NCI-H345 treated with DMSO at 0.1 percent for 48 hours (cell line): ENCODE measurements around the gene LAMC3.
"Not testable (repeated sequence)": the region's sequence is repeated elsewhere in the genome, so short reads cannot be mapped to it uniquely, and the experiment has no call there.

Experiments
- DNase-seq: peaks from one replicate; lab custom pipeline; 2025; ENCODE audit not compliant: unreplicated experiment; lab: John Stamatoyannopoulos, UW

Gene LAMC3

DNA sequence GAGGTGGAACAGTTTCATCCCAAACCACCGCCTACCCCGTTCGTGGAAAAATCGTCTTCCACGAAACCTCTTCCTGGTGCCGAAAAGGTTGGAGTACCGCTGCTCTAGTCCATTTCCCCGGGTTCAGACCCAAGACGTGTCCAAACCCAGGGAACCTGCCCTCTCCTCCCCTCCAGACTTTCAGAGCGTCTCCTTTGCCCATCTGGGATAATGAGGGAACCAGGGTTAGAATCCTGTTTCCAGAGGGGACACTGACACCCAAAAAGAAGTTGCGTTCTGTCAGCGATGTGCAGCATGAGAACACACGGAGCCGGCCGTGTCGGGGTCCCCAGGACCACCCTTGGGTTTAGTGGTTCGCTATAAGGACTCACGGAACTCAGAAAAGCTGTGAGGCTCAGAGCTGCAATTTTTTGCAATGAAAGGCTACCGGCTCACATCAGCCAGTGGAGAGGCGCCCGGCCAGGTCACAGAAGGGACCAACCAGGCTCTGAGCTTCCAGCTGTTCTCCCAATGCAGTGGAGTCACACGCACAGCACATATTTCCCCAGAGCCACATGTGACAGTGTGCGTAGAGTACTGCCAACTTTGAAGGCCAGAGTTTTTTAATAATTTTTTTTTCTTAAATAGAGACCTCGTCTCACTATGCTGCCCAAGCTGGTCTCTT, 19.4 kb downstream of the LAMC3 start:
- DNase-seq, result no peak

DNA sequence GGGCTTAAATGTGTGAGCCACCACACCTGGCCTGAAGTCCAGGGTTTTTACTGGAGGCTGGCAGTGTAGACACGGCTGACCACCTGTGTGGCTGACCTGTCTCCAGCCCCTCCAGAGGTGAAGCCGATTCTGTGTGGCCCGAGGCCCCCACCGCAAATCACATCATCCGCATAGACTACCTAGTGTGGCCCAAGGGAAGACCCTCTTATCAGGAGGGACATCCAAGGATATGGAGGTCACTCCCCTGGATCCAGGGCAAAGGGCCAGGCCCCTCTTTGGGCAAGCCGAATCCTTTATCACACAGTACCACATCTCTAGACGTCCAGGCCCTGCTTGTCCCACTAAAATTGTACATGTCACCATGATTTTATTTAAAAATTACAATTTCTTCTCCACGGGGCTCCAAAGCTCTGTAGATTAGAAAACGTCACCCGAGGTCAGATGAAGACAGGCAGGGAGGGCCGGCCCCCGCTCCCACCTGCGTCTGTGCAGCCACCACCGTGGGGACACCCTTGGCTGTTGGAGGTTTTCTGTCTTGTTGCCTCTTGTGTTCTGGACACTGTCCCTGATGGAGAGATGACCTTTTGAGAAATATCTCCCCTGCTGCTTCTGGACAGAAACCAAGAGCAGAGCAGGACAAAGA, 20.1 kb downstream of the LAMC3 start:
- DNase-seq, result no peak

DNA sequence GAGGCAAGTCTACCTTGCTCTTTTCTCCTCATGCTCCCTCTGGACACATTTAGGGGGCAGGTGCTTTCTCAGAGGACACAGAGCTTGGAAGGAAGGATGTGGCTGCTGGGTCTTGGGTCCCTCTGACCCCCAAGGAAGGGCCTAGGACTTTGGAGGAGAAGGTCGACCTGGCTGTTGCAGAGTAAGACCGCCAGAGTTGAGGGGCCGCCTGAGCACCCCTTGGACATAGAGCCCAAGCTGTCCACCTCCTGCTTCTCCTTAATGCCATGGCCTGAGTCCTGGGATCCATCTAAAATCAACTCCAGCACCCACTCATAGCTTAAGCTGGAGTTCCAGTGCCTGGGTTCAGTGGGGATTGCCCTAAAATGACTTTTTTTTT, 20.6 kb downstream of the LAMC3 start:
- no peak for DNase-seq

DNA sequence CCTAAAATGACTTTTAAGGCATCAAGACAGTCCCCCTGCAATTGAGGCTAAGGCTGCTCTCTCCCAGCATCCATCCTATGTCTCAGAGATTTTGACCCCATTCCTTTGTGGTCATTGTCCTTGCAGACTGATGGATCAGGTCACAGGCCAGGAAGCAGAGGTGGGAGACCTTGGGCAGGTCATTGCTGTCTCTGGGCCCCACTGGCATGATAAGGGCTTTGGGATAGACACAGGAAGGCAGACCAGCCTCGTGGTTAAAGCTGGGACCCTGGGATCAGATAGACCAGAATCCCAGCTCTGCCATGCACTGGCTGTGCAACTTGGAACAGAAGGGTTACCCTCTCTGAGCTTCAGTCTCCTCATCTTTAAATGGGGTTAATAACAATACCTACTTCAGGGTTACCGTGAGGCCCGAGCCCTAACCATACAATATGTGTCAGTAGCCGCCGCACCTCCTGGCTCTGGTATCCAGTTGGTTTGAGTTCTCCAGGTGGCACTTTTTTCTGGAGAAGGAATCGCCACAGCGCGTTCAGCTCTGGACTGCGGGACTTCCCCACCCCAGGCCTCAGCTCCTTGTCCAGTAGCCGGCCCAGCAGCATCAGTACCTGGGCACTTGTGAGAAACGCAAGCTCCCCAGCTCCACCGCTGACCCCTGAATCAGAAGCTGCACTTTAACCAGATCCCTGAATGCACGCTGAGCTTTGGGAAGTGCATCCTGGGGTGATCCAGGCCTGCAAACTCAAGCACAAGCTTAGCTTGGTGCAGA, 21.4 kb downstream of the LAMC3 start:
- DNase-seq, result no peak

DNA sequence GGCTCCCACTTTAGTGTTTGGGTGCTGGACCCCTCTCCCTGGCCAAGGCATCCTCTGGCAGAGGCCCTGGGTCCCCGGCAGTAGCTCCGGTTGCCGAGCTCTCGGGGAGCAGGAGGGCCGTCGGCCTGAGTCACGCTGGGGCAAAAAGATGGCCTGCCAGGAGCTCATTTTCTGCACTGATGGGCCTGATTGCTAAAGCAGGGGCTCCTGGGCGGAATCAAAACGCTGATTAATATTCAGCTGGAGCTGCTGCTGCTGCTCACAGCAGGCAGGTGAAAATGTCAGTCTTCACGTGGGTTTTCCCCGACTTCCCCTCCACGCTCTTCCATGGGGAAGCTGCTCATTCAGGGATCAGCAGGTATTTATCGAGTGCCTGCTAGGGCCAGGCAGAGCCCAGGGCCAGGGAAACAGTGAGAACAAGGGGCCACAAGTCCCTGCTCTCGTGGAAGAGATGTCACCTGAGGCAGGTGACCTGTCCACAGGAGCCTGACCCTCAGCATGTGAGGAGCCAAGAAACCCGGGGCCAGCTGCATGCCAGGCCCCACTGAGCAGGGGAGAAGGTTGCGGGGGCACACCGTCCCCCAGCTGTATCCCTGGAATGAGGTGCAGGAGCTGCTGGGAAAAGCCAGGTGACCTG, 22.1 kb downstream of the LAMC3 start:
- DNase-seq, result no peak

DNA sequence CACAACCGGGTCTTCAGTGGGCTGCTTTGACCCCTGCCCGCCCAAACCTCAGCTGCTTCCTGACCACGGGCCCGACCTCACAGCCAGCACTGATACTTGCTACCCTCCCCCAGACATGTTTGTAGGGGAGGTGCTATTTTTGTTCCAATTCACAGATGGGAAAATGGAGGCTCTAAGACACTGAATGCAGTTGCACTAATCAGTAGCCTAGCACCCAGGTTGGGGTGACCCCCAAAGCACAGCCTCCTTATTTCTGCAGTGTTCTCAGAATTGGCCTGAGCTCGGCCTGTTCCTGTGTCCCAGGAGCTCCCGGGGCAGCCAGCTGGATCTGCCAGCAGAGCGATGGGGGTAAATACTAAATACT, 22.6 kb downstream of the LAMC3 start:
- no peak for DNase-seq

DNA sequence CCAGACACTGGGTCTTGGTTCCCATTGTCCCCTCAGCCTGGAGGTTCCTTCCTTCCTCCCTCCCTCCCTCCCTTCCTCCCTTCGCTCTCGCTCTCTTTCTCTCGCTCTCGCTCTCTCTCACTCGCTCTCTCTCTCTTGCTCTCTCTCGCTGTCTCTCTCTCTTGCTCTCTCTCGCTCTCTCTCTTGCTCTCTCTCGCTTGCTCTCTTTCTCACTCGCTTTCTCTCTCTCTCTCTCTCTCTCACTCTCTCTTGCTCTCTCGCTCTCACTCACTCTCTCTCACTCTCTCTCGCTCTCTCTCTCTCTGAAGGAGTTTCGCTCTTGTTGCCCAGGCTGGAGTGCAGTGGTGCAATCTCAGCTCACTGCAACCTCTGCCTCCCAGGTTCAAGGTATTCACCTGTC, 23.4 kb downstream of the LAMC3 start:
- no peak for DNase-seq

DNA sequence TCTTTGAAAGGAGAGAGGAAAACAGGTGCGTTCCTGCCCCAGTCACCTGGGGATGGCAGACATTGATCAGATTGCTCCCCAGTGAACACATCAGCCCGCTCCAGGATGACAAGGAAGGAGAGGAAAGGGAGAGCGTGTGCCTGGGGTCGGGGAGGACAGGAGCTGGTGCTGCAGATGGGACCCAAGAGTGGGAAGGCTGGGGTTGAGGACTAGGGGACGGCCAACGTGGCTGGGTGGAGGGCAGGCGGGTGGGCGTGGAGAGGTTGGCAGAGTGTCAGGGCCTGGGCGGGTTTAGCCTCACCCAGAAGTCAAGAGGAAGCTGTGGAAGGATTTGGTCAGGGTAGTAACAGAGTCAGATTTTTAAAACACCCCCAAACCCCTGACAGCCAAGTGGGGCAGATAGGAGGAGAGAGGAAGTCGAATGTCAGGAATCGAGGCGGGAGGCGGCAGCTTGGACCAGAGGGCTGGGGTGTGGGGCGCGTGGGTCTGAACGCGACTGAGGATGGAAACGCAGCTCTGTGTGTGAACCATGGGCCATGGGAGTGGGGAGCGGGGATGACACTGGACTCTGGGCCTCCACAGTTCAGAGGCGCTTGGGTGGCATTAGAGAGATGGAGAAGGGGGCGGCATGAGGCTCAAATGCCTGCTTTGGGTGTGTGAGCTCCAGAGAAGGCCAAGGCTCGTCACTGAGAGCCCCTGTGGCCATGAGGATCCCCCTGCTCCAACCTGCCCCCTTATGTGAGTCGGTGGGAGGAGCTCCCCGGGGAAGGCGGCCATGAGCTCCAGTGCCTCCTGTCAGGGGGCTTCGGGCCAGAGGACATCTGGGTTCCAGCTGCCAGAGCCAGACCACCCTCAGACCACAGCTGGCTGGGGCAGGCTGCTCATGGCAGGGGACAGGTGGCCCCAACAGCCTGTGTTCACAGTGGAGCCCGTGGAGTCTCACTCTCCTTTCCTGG, 24.6 kb downstream of the LAMC3 start:
- DNase-seq, result no peak

DNA sequence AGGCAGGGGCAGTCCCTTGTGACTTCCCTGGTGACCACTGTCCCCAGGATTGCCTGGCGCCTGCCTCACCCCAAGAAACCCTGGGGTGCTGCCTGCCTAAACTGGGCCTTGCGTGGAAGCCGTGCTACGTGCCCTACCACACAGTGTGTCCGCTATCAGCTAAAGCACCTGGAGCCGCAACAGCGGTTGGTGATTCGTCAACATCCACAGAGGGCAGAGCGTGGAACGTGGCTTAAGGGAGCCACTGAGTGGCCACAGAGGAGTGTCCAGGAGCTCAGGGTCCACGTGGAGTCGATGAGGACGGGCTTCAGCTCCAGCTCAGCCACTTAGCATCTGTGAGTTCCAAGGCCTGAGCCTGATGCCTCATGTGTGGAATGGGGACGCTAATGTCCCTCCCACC, 25.3 kb downstream of the LAMC3 start:
- DNase-seq, result no peak

DNA sequence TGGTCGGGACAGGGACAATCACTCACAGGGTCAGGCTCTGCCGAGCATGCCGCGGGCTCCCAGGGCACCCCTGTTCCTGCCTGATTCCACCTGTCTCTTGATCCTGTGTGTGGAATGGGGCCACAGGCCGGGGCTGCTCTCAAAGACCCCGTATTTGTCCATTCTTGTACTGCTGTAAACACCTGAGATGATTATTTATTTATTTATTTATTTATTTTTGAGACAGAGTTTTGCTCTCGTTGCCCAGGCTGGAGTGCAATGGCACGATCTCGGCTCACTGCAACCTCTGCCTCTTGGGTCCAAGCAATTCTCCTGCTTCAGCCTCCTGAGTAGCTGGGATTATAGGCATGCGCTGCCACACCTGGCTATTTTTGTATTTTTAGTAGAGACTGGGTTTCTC, 25.8 kb downstream of the LAMC3 start:
- DNase-seq, result not testable (repeated sequence)

DNA sequence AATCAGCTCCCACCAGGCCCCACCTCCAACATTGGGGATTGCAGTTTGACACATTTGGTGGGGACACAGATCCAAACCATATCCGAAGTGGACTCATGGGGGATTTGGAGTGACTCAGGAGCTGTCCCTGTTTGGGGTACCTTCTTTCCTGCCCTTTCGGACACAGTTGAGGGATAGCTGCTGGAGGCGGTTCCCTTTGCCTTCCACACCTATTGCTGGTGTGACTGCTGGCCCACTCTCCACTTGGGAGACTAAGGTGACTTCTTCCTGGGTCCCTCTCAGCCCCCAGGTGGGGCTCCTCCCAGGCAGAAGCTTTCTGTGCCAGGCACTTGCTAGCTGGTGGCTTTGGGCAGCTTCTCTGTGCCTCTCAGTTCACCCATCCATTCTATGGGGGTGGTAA, 26.6 kb downstream of the LAMC3 start:
- no peak for DNase-seq

DNA sequence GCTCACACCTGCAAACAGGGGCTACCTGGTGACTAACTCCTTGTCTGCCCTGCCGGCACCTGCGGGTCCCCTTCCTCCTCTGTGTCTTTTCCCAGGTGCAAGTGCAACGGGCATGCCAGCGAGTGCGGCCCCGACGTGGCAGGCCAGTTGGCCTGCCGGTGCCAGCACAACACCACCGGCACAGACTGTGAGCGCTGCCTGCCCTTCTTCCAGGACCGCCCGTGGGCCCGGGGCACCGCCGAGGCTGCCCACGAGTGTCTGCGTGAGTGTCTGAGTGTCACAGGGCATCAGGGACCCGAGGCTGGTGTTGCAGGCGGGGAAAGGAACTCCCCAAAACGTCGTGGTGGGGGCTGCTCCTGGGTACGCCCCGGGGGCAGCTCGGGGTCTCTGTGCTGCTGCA, 27.1 kb downstream of the LAMC3 start:
- no peak for DNase-seq

DNA sequence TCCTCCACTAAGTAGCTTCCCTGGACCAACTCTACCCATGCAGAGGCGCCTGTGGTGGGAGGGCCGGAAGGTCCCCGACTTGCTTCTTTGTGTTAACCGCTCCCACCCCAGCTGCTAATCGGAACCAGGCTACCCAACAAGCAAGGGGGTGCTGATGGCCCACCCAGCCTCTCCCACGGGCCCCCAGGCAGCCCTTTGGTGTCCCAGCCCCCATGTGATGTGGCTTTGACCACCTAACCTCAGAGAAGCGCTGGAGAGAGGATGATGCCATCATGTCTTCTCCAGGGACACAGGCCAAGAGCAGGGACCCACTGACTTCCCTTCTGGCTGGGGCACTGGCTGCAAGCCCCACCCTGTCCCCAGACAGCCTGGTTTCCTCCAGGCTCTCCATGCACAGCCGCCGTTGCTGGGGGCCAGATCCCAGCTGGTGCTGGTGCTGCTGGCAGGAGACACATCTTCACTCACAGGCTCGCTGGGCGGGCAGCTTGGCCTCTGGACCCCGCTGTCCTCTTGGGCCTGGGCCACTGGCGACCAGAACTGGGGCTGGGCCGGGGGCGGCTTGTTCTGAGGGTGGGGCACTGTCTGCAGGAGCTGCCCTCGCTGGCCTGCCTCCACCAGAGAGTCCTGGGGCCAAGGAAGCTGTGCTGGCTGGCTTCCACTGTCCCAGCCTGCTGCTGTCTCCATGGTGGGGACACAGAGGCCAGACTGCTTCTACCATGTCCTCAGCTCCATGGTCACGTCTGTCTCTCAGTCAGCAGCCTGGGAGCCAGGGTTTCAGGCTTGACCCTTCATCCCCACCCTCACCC, 27.8 kb downstream of the LAMC3 start:
- DNase-seq, result no peak

DNA sequence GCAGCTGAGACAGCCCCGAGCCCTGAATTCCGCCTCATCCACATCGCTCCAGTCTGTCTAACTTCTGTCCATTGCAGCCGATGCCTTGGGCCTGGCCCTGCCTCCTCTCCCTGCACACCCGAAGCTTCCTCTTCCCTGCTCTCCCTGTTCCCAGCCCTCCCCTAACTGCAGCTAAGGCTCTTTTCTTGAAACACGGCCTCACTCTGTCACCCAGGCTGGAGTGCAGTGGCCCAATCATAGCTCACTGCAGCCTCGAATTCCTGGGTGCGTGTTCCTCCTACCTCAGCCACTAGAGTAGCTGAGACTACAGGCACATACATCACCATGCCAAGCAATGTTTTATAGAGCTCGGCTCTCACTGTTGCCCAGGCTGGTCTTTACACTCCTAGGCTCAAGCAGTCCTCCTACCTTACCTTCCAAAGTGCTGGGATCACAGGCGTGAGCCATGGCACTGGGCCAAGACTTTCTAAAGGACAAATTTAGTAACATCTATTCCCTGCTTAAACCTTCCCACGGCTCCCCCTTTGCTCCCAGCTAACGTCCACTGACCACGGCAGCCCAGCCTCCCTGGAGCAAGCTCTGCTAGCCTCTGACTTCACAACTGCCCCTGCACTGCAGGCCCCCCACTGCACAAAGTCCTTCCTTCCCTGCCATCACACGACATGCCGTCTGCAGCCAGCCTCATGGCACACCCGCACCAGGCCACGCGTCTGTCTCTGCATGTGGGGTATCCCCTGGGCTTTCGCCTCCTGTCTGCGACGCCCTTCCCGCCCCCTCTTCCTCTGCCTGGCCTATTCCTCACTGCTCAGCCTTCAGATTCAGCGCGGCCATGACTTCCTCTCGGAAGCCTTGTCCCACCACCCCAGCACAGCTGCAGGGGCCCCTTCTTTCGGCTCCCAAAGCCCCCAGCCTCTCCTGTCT, 28.6 kb downstream of the LAMC3 start:
- DNase-seq, result no peak

DNA sequence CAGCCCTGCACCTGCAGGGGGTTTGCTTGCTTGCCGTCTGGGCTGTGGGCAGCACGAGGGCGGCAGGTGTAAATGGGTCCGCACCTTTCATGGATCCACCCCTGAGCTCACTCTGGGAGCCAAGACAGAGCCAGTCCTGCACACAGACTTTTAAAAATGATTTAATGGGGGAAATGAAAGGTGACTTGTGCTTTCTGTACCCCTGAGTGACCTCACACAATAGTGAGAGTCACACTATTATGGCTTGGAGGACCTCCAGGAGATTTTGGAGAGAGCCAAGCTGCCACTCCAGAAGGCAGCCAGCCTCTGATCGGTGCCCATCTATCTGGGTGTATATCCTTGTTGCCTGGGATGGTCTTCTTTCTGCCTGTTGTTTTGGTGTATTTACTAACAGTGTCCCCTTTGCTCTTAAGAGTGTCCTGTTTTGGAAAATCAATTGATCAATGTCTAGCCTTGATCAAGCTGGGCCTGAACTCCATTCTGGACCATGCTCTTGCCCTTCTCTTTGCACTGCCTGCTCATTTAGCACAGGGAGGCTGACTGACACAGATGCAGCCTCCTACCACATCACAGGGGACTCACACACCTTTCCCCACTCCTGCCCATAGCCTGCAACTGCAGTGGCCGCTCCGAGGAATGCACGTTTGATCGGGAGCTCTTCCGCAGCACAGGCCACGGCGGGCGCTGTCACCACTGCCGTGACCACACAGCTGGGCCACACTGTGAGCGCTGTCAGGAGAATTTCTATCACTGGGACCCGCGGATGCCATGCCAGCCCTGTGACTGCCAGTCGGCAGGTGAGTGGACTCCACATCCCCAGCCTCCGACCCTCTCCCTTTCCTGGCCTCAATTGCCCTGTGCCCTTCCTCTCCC, 29.5 kb downstream of the LAMC3 start:
- no peak for DNase-seq

DNA sequence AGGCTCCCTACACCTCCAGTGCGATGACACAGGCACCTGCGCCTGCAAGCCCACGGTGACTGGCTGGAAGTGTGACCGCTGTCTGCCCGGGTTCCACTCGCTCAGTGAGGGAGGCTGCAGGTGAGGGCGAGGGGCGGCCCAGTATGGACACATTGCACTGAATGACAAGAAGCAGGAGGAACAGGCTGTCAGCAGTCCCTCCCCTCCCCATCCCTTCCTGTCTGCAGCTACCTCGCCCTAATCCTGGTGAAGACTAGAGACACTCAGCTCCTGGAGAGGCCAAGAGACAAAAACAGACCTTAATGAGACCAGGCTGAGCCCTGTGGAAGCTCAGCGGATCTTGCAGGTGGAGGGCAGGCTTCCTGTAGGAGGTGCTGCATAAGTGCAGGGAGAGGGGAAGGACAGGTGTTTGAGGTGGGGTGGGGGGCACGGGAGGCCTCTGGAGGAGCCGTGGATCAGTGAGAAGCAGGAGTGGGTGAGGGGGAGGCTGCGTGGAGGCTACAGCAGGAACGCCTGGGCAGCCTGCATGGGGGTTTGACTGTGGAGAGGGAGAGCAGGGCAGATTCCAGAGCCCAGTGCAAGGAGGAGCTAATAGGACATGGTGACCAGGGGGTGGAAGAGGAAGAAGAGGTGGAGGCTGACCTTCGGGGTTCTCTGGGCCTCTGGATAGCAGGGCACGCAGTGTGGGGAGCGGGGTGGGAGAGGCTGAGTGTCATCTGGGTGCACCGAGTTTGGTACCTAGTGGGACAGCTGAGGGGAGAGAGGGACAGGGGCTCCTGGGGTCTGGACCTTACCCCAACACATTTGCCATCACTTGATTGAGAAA, 30.4 kb downstream of the LAMC3 start:
- DNase-seq, result no peak

DNA sequence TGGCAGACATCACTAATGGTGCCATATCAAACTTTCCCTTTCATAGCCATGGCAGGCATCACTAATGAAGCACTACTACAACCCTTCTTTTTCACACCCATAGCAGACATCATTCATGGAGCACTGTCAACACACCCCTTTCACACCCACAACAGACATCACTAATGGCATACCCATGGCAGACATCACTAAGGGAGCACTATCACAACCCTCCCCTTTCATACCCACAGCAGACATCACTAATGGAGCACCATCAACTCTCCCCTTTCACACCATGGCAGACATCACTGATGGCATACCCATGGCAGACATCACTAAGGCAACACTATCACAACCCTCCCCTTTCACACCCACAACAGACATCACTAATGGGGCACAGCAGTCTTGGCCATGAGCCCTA, 33.7 kb downstream of the LAMC3 start:
- no peak for DNase-seq
